Anterior cingulate cortex (tissue), 58 donors: ENCODE results near the gene GXYLT2.
A peak's percentile ranks its signal among the peaks of the same experiment; 100 is the strongest.

ENCODE experiments used
- DNase-seq, 58 donors: peaks; one replicate each; lab custom pipeline; 2025; lab: John Stamatoyannopoulos, UW

GXYLT2 gene

DNA sequence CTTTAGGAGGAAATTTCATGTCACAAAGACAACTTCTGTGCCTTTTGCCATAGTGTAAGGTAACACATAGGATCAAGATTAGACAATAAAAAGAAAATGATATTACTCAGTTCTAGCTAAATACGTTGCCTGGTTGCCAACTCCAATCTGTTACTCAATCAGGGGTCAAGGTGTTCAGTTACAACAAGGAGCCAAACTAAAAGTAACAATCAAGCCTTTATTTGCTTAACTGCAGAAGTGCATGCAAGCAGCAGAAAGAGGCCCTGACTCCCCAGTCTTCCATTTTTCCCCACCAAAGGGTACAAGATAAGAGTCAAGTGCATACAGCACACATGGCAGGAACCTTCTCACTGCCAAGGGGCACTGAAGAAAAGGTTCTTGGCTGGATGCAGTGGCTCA is 80.4 kb downstream of the GXYLT2 start:
- DNase-seq, result no peak

DNA sequence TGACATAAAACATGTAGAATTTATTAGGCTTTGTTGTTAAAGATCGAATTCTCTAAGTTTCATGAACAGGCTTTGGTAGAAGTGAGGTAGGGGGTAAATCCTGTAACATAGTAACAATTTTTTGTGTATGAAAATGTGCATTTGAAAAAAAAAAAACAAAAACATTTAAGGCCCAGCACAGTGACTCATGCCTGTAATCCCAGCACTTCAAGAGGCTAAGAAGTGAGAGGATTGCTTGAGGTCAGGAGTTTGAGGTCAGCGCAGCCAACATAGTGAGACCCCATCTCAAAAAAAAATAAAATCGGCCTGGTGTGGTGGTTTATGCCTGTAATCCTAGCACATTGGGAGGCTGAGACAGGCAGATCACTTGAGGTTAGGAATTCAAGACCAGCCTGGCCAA is 81.9 kb downstream of the GXYLT2 start:
- DNase-seq, result no peak

- no peak for DNase-seq
These were observed 83.1 kb downstream of the GXYLT2 start for GRCh38 chr3:72970942-72971341.

- no peak for DNase-seq
These were observed 84.8 kb downstream of the GXYLT2 start for GRCh38 chr3:72972706-72973030.

GRCh38 chr3:72973031-72973723 is 85.3 kb downstream of the GXYLT2 start:
- no peak for DNase-seq

DNA sequence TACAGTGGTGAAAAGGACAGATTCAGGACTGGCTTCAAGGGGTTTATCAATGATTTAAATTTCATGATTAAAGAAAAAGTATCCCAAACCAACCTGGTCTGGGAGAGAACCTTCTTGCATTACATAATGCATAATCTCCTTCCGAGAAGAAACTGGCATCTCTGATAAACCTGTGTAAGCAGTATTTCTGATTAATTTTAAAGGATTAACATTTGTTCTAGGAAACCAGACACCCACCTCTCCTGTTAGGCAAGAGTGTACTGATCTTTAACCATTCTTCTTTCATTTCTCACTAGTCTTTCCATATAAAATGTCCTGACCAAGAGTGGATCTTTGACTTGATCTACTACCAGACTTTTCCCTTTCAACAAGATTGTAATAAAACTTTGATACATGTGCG is 85.9 kb downstream of the GXYLT2 start:
- no peak for DNase-seq

DNA sequence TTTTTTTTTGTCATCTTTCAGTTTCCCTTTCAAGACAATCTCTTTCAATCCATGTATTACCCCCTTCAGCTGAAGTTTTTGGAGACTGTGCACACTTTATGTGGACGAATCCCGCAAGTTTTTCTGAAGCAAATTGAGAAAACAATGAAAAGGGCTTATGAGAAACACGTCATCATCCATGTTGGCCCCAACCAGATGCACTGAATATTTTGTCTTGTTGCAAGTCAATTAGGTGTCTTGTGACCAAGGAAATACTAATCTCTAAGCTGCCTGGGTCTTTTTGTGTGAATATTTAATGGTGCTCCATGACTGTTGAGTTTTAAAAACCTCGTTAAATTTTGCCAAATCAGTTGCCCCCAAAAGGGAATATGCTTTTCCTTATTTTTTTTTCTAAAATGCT is 87.1 kb downstream of the GXYLT2 start:
- no peak for DNase-seq

DNA sequence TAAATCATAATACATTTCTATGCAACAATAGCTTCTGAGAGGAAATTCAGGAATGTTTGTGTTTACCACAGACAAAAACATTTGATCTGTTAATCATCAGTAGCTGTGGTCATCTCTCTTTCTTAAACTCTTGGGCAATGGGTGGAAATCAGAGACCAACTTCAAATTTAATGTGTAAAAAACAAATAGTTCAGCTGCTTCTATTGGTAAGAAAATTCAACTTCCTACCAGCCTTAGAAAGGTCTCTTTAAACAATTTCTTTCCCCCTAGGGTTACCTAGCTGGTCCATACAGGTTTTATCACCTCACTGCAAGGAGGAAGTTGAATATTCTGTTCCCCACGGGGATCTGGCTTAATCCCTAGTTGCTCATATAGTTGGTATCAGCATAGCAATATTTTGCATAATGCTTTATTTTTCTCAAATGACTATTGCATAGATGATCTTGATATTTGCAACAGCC is 88.5 kb downstream of the GXYLT2 start:
- DNase-seq, result no peak

- DNase-seq, result no peak
These were observed 89.4 kb downstream of the GXYLT2 start for GRCh38 chr3:72977060-72977808.

GRCh38 chr3:72982609-72983366 is 94.9 kb downstream of the GXYLT2 start:
- DNase-seq, result no peak

GRCh38 chr3:72985576-72985975 is 97.7 kb downstream of the GXYLT2 start:
- no peak for DNase-seq

DNA sequence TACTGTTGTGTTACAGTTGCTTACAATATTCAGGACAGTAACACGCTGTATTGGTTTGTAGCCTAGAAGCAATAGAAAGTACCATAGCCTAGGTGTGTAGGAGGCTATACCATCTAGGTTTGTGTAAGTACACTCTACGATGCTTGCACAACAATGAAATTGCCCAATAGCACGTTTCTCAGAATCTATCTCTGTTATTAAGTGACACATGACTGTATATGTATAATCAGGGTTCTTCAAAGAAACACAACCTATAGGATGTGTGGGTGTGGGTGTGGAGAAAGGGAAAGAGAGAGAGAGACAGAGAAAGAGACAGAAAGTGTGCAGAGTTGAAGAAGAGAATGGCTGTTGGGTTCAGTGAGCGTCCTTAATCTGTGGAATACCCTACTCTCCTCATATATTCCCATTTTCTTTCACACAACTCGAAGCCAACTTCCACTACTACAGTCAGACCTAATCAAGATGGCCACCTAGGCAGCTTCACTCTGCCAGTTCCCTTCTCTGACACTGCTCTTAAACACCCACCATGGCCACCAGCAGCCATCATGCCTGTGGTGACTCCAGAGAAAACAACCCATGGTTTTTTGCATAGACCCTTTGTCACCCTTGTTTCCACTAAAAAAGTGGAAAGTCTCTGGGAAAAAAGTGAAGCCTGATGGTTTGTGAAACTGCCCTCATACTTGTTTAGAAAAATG is 103.0 kb downstream of the GXYLT2 start:
- no peak for DNase-seq

- peak in 4 of 58 donors; percentile 4 to 48 (median 14) for DNase-seq
These were observed 103.7 kb downstream of the GXYLT2 start for GRCh38 chr3:72991522-72991921.

- DNase-seq, result no peak
These were observed 105.5 kb downstream of the GXYLT2 start for GRCh38 chr3:72993391-72993790.

- no peak for DNase-seq
These were observed 107.5 kb downstream of the GXYLT2 start for GRCh38 chr3:72995337-72995736.

DNA sequence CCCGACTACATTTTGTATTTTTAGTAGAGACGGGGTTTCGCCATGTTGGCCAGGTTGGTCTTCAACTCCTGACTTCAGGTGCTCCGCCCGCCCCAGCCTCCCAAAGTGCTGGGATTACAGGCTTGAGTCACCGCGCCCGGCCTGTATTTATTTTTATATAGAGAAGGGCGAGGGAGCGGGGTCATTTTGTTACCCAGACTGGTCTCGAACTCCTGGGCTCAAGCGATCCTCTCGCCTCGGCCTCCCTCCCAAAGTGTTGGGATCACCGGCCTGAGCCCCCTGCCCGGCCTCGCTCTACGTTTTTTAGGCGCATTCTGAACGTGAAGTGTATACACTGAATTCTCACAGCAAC is 108.3 kb downstream of the GXYLT2 start:
- peak in 5 of 58 donors; percentile 20 to 38 (median 28) for DNase-seq

DNA sequence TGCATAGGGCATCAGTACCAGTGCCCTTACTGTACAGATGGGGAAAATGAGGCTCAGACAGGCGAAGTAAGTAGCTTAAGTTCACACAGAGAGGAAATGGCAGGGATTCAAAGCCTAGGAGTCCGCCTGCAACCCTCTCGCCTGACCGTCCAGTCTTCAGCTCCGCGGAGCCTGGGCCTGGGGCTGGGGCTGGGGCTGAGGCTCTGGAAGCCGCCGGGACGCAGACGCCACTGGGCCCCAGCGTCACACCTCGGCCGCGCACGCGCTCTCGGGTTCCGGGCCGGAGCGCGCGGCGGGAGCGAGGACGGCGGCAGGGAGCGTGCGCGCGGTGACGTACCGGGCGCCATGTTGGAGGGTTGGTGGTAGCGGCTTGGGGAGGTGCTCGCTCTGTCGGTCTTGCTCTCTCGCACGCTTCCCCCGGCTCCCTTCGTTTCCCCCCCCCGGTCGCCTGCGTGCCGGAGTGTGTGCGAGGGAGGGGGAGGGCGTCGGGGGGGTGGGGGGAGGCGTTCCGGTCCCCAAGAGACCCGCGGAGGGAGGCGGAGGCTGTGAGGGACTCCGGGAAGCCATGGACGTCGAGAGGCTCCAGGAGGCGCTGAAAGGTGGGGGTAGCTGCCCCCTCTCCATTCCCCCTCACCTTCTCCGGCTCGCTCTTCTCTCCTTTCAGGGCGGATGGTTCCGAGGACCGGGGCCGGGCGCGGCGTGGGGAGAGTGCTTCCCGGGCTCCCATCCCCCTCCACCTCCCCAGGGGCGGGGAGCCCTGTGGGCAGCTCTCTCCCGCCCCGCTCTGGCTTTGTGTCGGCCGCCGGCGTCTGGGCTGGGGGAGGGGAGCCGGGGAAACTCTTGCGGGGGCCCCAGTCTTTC is 108.9 kb downstream of the GXYLT2 start, which contains the start of gene PPP4R2:
Gene PPP4R2, plus strand, starts transcription at position 339 of the 861 bp plus-strand sequence. Its CDS starts 227 bp downstream, at position 566.
- peak; percentile 46 to 92 (median 81) for DNase-seq

- DNase-seq, result peak in 20 of 58 donors; percentile 3 to 59 (median 24)
These were observed 109.6 kb downstream of the GXYLT2 start for GRCh38 chr3:72997421-72997961.

GRCh38 chr3:72998466-72998865 is 110.6 kb downstream of the GXYLT2 start:
- DNase-seq, result no peak
